GM18868 (cell line): ENCODE data around the gene ZNF729.
"Not testable (repeated sequence)": the region's sequence is repeated elsewhere in the genome, so short reads cannot be mapped to it uniquely, and the experiment has no call there.

Source experiments
- ATAC-seq: cut with Tn5 transposase; IDR thresholded peaks from one replicate; pipeline ENCODE4 v1.9.1; 2021; ENCODE audit warnings: mild to moderate bottlenecking, moderate library complexity; ENCODE audit not compliant: unreplicated experiment

Gene ZNF729

DNA sequence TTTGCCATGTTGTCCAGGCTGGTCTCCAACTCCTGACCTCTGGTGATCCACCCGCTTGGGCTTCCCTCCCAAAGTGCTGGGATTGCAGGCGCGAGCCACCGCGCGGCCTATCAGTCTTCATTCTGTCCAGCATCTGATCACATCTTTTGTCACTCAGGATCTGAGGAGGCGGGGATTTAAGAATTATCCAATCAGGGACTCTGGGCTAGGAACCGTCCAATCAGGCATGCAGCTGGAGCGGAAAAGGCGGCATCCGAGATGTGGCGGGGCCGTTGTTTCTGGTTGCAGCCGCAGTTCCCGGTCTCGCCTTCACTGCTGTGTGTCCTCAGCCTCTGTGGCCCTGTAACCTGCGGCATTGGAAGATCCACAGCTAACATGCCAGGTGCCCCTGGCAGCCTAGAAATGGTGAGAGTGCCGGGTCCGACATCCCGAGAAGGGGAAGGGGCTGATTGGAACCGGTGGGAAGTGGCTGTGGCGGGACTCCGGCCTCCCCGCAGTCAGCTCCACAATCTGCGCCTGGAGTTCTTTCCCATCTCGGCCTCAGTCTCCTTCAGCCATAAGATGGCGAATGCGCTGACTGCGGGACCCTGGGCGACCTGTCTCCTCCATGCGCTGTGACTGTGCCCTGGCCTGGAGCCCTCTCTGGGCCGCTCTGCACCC is at the start of gene ZNF729:
TSS of gene ZNF729 (plus strand) at position 291 of the 660 bp plus-strand sequence. CDS start at position 376, 85 bp downstream.
- no peak for ATAC-seq

GRCh38 chr19:22256856-22257255 is 29.4 kb upstream of the ZNF729 start:
- ATAC-seq: no peak

GRCh38 chr19:22257381-22257780 is 28.9 kb upstream of the ZNF729 start:
- ATAC-seq: no peak

- ATAC-seq: no peak
These were observed 28.3 kb upstream of the ZNF729 start for GRCh38 chr19:22257916-22258315.

GRCh38 chr19:22260499-22260898 is 25.7 kb upstream of the ZNF729 start:
- no peak for ATAC-seq

DNA sequence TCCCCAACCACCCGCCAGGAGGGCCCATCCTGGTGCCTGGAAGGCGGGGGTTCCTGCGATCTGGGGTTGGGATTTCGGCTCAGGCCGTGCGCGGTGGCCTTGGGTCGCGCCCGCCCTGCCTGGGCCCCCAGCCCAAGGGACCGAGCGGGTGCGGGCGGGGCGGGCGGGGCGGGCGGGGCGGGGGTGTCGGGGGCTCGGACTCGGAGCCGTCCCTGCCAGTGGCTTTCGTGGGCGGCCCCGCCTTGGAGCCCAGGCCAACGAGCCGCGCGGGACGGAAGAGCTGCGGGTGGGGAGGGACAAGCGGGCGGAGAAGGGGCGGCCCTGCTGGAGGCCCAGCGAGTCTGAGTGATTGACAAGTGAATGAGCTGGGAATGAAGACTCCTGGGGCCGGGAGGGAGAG is 24.6 kb upstream of the ZNF729 start:
- no peak for ATAC-seq

GRCh38 chr19:22263121-22263520 is 23.1 kb upstream of the ZNF729 start:
- no peak for ATAC-seq

DNA sequence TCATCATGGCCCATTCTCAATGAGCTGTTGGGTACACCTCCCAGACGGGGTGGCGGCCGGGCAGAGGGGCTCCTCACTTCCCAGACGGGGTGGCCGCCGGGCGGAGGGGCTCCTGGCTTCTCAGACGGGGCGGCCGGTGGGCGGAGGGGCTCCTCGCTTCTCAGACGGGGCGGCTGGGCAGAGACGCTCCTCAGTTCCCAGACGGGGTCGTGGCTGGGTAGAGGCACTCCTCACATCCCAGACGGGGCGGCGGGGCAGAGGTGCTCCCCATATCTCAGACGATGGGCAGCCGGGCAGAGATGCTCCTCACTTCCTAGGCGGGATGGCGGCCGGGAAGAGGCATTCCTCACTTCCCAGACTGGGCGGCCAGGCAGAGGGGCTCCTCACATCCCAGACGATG is 35.3 kb downstream of the ZNF729 start:
- not testable (repeated sequence) for ATAC-seq

DNA sequence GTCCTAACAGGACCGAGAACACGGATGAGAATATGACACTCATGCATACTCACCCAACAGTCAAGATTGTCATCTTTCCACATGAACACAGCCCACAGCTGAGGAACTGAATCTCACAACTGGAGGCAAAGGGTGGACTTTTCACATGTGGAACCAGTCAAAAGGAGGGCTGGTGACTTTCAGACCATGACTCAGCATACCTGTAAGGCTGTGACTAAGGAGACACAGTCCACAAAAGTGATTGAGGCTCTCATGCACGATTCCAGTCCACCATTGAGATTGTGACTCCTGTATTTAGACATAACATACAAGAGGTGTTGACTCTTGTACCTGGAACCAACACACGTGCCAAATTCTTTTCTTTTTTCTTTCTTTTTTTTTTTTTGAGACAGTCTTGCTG is 40.0 kb downstream of the ZNF729 start:
- ATAC-seq: no peak

DNA sequence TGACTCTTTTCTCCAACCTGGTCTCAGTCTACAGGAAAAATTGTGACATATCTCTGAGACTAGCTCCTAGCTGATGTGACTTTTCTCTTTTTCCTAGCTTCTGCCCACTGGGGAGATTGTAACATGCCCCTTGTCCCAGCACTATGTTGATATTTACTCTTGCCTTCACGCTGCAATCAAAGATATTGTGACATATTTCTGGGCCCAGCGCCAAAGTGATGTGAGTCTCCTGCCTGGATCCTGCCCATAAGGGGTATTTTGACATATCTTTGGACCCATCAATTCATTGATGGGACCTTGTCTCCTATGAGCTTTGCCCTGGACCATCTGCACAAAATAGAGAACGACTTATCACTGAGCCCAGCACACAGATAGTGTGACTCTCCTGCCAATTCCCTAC is 41.1 kb downstream of the ZNF729 start:
- no peak for ATAC-seq

DNA sequence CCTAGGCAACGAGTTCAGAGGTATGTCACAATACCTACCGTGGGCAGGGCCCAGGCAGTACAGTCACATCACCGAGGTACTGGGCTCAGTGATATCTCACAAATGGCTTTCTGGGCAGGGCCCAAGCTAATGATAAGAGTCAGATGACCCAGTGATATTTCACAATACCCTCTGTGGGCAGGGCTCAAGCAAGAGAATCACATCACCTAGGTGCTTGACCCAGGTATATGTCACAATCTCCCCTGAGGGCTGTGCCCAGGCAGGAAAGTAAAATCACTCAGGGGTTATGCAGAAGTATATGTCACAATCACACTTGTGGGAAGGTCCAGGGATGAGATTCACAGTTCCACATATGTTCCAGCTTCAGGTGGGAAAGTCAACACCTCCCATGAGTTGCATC is 45.3 kb downstream of the ZNF729 start:
- no peak for ATAC-seq

- ATAC-seq: no peak
These were observed 46.7 kb downstream of the ZNF729 start for GRCh38 chr19:22332924-22333323.

DNA sequence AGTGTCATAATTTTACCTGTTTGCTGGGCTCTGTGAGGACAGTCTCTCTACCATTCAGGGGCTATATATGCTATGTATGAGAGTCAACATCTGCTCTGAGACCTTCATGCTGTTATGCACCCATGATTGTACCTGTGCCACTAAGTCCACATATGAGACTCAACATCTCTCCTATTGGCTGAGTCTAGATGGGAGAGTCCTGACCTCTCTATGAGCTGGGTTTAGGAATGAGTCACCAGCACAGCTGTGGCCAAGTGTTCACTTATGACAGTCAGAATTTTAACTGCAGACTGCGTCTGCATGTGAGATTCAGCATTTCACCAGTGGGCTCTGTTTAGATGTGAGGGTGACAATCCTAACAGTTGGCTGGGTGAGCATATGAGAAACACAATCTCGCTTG is 49.5 kb downstream of the ZNF729 start:
- ATAC-seq: no peak

- ATAC-seq: no peak
These were observed 68.4 kb downstream of the ZNF729 start for GRCh38 chr19:22354665-22355064.
